H1 (cell line): ENCODE data around the gene KCNMB1. TPM values are rescaled to one million over a fixed set of nuclear protein-coding genes. Genes with fewer than 3 reads are reported as not detected.

Source experiments
- polyA plus RNA-seq, 7 experiments: library from polyadenylated mRNA; depleted of rRNA in 3 of 7; stranded (reverse) in 5 of 7; unstranded in 2 of 7; fragments of >200 nt in 5 of 7; fragments of 200-250 nt in 2 of 7; gene quantifications; 1 replicate in 5 of 7; 2 replicates in 1 of 7; 4 replicates in 1 of 7; pipeline versions ENCODE4 v1.2.1 to v1.2.3, GENCODE V29; 2011 to 2013; ENCODE audit warnings: missing spikeins in 2 of 7, mixed read lengths in 2 of 7
- total RNA-seq: library from RNA; stranded (reverse); fragmentation: NEBNext Ultra II Directional; extraction: Animal tissue kit (Norgen Biotek cat#: 25700); gene quantifications from 2 replicates; pipeline ENCODE4 v1.2.1, GENCODE V29; 2021
- TF ChIP-seq, protein P1 (sequence below): fragments of 300-600 bp; sonication (generic); IDR thresholded peaks from 2 replicates; pipeline ENCODE4 v1.7.1; 2012; ENCODE audit warnings: low read length, moderate library complexity, mild to moderate bottlenecking, inconsistent platforms; ENCODE audit not compliant: insufficient replicate concordance

The KCNMB1 gene
- total and polyA plus RNA-seq, 2 of the 8 experiments (the other 6 are each of a cell fraction or from before 2014, with no cell fraction given): 0.08 to 0.19 TPM

DNA sequence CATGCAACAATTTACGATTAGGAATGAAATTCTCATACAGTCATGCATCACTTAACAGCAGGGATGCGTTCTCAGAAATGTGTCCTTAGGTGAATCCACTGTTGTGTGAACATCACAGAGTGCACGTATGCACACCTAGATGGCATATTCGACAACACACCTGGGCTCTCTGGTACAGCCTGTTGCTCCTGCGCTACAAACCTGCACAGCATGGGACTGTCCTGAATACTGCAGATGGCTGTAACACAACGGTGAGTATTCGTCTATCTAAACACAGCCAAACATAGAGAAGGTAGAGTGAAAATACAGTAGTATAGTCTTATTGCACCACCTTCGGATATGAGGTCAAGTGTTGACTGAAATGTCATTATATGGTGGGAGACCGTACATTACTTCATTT is 47.6 kb downstream of the KCNMB1 start (continued):
- TF ChIP-seq, protein P1, sequence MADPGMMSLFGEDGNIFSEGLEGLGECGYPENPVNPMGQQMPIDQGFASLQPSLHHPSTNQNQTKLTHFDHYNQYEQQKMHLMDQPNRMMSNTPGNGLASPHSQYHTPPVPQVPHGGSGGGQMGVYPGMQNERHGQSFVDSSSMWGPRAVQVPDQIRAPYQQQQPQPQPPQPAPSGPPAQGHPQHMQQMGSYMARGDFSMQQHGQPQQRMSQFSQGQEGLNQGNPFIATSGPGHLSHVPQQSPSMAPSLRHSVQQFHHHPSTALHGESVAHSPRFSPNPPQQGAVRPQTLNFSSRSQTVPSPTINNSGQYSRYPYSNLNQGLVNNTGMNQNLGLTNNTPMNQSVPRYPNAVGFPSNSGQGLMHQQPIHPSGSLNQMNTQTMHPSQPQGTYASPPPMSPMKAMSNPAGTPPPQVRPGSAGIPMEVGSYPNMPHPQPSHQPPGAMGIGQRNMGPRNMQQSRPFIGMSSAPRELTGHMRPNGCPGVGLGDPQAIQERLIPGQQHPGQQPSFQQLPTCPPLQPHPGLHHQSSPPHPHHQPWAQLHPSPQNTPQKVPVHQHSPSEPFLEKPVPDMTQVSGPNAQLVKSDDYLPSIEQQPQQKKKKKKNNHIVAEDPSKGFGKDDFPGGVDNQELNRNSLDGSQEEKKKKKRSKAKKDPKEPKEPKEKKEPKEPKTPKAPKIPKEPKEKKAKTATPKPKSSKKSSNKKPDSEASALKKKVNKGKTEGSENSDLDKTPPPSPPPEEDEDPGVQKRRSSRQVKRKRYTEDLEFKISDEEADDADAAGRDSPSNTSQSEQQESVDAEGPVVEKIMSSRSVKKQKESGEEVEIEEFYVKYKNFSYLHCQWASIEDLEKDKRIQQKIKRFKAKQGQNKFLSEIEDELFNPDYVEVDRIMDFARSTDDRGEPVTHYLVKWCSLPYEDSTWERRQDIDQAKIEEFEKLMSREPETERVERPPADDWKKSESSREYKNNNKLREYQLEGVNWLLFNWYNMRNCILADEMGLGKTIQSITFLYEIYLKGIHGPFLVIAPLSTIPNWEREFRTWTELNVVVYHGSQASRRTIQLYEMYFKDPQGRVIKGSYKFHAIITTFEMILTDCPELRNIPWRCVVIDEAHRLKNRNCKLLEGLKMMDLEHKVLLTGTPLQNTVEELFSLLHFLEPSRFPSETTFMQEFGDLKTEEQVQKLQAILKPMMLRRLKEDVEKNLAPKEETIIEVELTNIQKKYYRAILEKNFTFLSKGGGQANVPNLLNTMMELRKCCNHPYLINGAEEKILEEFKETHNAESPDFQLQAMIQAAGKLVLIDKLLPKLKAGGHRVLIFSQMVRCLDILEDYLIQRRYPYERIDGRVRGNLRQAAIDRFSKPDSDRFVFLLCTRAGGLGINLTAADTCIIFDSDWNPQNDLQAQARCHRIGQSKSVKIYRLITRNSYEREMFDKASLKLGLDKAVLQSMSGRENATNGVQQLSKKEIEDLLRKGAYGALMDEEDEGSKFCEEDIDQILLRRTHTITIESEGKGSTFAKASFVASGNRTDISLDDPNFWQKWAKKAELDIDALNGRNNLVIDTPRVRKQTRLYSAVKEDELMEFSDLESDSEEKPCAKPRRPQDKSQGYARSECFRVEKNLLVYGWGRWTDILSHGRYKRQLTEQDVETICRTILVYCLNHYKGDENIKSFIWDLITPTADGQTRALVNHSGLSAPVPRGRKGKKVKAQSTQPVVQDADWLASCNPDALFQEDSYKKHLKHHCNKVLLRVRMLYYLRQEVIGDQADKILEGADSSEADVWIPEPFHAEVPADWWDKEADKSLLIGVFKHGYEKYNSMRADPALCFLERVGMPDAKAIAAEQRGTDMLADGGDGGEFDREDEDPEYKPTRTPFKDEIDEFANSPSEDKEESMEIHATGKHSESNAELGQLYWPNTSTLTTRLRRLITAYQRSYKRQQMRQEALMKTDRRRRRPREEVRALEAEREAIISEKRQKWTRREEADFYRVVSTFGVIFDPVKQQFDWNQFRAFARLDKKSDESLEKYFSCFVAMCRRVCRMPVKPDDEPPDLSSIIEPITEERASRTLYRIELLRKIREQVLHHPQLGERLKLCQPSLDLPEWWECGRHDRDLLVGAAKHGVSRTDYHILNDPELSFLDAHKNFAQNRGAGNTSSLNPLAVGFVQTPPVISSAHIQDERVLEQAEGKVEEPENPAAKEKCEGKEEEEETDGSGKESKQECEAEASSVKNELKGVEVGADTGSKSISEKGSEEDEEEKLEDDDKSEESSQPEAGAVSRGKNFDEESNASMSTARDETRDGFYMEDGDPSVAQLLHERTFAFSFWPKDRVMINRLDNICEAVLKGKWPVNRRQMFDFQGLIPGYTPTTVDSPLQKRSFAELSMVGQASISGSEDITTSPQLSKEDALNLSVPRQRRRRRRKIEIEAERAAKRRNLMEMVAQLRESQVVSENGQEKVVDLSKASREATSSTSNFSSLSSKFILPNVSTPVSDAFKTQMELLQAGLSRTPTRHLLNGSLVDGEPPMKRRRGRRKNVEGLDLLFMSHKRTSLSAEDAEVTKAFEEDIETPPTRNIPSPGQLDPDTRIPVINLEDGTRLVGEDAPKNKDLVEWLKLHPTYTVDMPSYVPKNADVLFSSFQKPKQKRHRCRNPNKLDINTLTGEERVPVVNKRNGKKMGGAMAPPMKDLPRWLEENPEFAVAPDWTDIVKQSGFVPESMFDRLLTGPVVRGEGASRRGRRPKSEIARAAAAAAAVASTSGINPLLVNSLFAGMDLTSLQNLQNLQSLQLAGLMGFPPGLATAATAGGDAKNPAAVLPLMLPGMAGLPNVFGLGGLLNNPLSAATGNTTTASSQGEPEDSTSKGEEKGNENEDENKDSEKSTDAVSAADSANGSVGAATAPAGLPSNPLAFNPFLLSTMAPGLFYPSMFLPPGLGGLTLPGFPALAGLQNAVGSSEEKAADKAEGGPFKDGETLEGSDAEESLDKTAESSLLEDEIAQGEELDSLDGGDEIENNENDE: no peak
- TF ChIP-seq, all 59 proteins: peak for 0
